Stimulated activated CD4-positive, alpha-beta T cell treated with anti-CD3 and anti-CD28 coated beads, Interleukin-12 subunit alpha, Interleukin-12 subunit beta, amount 100 ng/mL, for 24 hours (primary cell): ENCODE data around the gene JCAD.
"Not testable (repeated sequence)": the region's sequence is repeated elsewhere in the genome, so short reads cannot be mapped to it uniquely, and the experiment has no call there.

Experiments
- DNase-seq, 2 experiments: peaks; one replicate each; pipeline ENCODE4 v3.0.0-alpha.2; 2020; ENCODE audit warnings: low read depth in 2 of 2

JCAD gene

DNA sequence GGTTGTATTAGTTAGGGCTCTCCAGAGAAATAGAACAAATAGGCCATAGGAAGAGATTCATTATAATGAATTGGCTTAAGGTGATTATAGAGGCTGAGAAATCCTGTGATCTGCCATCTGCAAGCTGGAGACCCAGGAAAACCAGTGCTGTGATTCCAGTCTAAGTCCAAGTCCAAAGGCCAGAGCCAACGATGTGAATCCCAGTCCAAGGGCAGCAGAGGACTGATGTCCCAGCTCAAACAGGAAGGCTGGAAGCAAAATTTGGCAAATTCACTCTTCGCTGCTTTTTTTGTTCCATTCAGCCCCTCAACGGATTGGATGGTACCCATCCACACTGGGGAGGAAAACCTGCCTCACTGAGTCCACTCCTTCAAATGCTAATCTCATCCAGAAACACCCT, 68.0 kb downstream of the JCAD start:
- no peak for DNase-seq

- DNase-seq, result no peak
Observed at GRCh38 chr10:29987471-29987870, 71.9 kb downstream of the JCAD start.

GRCh38 chr10:29982997-29983648, 76.3 kb downstream of the JCAD start:
- no peak for DNase-seq

- DNase-seq, result no peak
Observed at GRCh38 chr10:29981510-29981909, 77.9 kb downstream of the JCAD start.

GRCh38 chr10:29980084-29980483, 79.3 kb downstream of the JCAD start:
- DNase-seq, result no peak

GRCh38 chr10:29979421-29979779, 80.0 kb downstream of the JCAD start:
- DNase-seq, result not testable (repeated sequence)

- no peak for DNase-seq
Observed at GRCh38 chr10:29977171-29977570, 82.2 kb downstream of the JCAD start.

DNA sequence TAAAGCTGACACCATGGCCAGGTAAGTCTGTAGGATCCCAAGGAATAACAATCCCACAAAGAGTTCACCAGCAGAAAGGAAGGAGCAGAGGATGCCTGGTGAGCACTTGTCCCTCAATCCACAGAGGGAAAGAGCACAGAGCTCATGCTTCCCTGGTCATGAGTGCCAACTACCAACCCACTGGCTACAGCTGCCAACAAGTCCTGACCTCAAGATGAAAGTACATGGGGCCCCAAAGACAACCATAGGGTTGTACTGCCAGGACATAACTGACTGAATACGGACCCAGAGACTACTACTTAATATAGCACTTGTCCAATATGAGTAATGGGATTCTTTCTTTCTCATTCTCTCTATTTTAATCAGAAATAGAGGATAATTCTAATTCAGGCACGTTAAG, 83.3 kb downstream of the JCAD start:
- DNase-seq, result no peak

GRCh38 chr10:29974773-29975172, 84.6 kb downstream of the JCAD start:
- no peak for DNase-seq

GRCh38 chr10:29973921-29974320, 85.5 kb downstream of the JCAD start:
- no peak for DNase-seq

DNA sequence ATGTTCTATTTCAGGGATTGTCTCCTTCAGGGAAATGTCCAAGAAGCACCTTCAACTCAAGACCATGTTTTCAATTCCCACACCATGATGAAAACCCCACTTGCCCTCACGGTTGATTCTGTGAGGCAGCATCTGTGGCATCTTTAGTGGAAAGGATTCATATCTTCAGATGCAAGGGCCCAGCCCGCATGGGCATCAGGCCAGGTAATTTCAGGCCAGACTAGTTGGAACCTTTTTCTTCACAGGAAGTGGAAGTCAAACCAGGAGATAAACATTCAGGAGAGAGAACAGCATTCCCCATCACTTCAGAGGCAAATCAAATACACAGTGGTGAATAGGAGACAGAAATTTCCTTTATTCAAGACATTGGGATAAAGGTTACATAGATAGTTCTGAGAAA, 88.8 kb downstream of the JCAD start:
- no peak for DNase-seq

DNA sequence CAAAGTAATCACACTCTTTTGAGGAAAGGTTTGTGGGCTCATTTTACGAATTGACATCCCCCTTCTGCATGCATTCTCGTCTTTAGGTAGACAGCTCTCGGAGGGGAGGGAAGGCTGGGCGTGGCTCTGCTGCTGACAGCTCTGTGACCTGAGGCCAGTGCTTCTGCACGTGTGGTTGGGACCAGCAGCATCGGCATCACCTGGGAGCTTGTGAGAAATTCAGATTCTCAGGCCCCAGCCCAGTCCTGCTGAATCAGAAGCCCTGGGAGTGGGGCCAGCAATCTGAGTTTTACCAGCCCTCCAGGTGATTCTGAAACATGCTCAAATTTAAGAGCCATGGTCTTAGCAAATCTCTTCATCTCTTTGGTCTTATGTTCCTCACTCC, 89.4 kb downstream of the JCAD start:
- DNase-seq, result no peak

GRCh38 chr10:29969255-29970011, 90.0 kb downstream of the JCAD start:
- no peak for DNase-seq

DNA sequence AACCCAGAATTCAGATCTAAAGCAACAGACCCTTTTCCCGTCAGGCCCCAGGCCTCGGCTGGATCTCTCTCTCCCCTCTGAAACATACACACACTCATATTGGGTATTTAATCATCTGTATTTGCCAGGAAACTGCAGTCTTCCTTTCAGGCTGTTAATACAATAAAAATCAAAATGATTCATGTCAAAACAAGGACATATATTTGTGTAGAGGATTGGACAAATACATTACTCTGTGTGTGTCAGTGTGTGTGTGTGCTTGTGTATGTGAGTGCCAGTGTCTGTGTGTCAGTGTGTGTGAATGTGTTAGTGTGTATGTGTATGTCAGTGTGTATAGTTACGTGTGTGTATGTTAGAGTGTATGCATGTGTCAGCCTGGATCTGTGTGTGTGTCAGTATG, 90.8 kb downstream of the JCAD start:
- DNase-seq, result no peak

DNA sequence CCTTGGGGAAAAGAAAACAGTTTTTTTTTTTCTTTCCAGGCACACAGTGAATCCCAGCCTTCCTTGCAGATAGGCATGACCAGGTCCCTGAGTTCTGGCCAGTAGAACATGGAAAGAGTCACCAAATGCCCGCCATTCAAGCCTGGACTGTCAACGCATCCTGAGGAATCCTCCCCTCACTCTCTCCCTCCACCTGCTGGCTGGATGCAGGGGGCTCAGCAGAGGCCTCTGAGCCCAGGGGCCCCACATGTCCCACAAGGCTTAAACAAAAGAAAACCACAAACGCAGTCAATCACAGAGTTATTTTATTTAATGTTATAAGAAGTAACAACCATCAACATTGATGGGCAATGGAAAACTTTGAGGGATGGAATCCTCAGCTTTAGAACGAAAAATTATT, 93.1 kb downstream of the JCAD start:
- DNase-seq, result no peak
